HepG2 (cell line): ENCODE data around the gene NXT1. TPM values are rescaled to one million over a fixed set of nuclear protein-coding genes. Genes with fewer than 3 reads are reported as not detected.

Experiments used
- ATF6 ChIP-seq: sonication (generic); formaldehyde crosslinking; conservative IDR thresholded peaks from 2 replicates; pipeline ENCODE4 v1.4.0; 2020; ENCODE audit warnings: missing genetic modification reagents
- GLI4 ChIP-seq: sonication (generic); formaldehyde crosslinking; IDR thresholded peaks from 2 replicates; pipeline ENCODE4 v1.5.1; 2020; ENCODE audit warnings: missing genetic modification reagents, mild to moderate bottlenecking, moderate library complexity, borderline replicate concordance
- KDM2A ChIP-seq: sonication (generic); formaldehyde crosslinking; IDR thresholded peaks from 2 replicates; pipeline ENCODE4 v1.4.0; 2020; ENCODE audit warnings: low read depth, missing genetic modification reagents, borderline replicate concordance
- MZF1 ChIP-seq: sonication (generic); formaldehyde crosslinking; IDR thresholded peaks from 2 replicates; pipeline ENCODE4 v1.8.1; 2023; ENCODE audit warnings: mild to moderate bottlenecking, missing genetic modification reagents, borderline replicate concordance
- NFIC ChIP-seq: IDR thresholded peaks from 2 replicates; pipeline ENCODE4 v1.6.1; 2012; ENCODE audit warnings: mild to moderate bottlenecking, low read length, inconsistent platforms
- ONECUT2 ChIP-seq: sonication (generic); formaldehyde crosslinking; IDR thresholded peaks from 2 replicates; pipeline ENCODE4 v1.4.0; 2020; ENCODE audit warnings: missing genetic modification reagents
- RARG ChIP-seq: sonication (generic); formaldehyde crosslinking; IDR thresholded peaks from 2 replicates; pipeline ENCODE4 v1.4.0; 2020; ENCODE audit warnings: low read depth, mild to moderate bottlenecking, missing genetic modification reagents
- RNF2 ChIP-seq: fragments of 450-650 bp; conservative IDR thresholded peaks from 2 replicates; pipeline ENCODE4 v1.6.1; 2016; ENCODE audit warnings: low read depth
- RXRB ChIP-seq: IDR thresholded peaks from 2 replicates; pipeline ENCODE4 v1.6.1; 2016; ENCODE audit warnings: borderline replicate concordance, missing genetic modification reagents, missing compliant biosample characterization
- SALL1 ChIP-seq: sonication (generic); formaldehyde crosslinking; IDR thresholded peaks from 2 replicates; pipeline ENCODE4 v1.8.0; 2022; ENCODE audit warnings: mild to moderate bottlenecking, missing genetic modification reagents
- SIN3A ChIP-seq: IDR thresholded peaks from 2 replicates; pipeline ENCODE4 v1.6.1; 2011; ENCODE audit warnings: low read depth, mild to moderate bottlenecking, control low read depth, low read length, borderline replicate concordance
- STAT5B ChIP-seq: sonication (generic); formaldehyde crosslinking; IDR thresholded peaks from 2 replicates; pipeline ENCODE4 v1.4.0; 2020; ENCODE audit warnings: missing genetic modification reagents
- THAP8 ChIP-seq: sonication (generic); formaldehyde crosslinking; IDR thresholded peaks from 2 replicates; pipeline ENCODE4 v1.5.1; 2020; ENCODE audit warnings: missing genetic modification reagents, mild to moderate bottlenecking, borderline replicate concordance
- ZBTB33 ChIP-seq: sonication (generic); formaldehyde crosslinking; IDR thresholded peaks from 2 replicates; pipeline ENCODE4 v1.4.0; 2020; ENCODE audit warnings: missing genetic modification reagents
- ZNF331 ChIP-seq: sonication (generic); formaldehyde crosslinking; IDR thresholded peaks from 2 replicates; pipeline ENCODE4 v1.4.0; 2020; ENCODE audit warnings: missing genetic modification reagents
- ZNF367 ChIP-seq: sonication (generic); formaldehyde crosslinking; IDR thresholded peaks from 2 replicates; pipeline ENCODE4 v1.4.0; 2020; ENCODE audit warnings: missing genetic modification reagents, borderline replicate concordance
- ZNF557 ChIP-seq: sonication (generic); formaldehyde crosslinking; IDR thresholded peaks from 2 replicates; pipeline ENCODE4 v1.4.0; 2020; ENCODE audit warnings: missing genetic modification reagents
- ZNF598 ChIP-seq: sonication (generic); formaldehyde crosslinking; IDR thresholded peaks from 2 replicates; pipeline ENCODE4 v1.5.1; 2020; ENCODE audit warnings: mild to moderate bottlenecking, missing genetic modification reagents, borderline replicate concordance
- ZNF615 ChIP-seq: sonication (generic); formaldehyde crosslinking; IDR thresholded peaks from 2 replicates; pipeline ENCODE4 v1.5.0; 2020; ENCODE audit warnings: mild to moderate bottlenecking, missing genetic modification reagents, borderline replicate concordance
- ZNF788 ChIP-seq: sonication (generic); formaldehyde crosslinking; IDR thresholded peaks from 2 replicates; pipeline ENCODE4 v1.5.0; 2020; ENCODE audit warnings: mild to moderate bottlenecking, missing genetic modification reagents, borderline replicate concordance
- ZNF850 ChIP-seq: sonication (generic); formaldehyde crosslinking; conservative IDR thresholded peaks from 2 replicates; pipeline ENCODE4 v1.9.0; 2021; ENCODE audit warnings: mild to moderate bottlenecking, missing genetic modification reagents
- ZNF883 ChIP-seq: sonication (generic); formaldehyde crosslinking; IDR thresholded peaks from 2 replicates; pipeline ENCODE4 v1.5.1; 2020; ENCODE audit warnings: mild to moderate bottlenecking, missing genetic modification reagents; ENCODE audit errors: not compliant biosample characterization
- ZZZ3 ChIP-seq: sonication (generic); formaldehyde crosslinking; IDR thresholded peaks from 2 replicates; pipeline ENCODE4 v1.4.0; 2020; ENCODE audit warnings: missing genetic modification reagents, mild to moderate bottlenecking, borderline replicate concordance
- polyA plus RNA-seq, 8 experiments: library from polyadenylated mRNA; depleted of rRNA in 3 of 8; stranded (reverse) in 7 of 8; unstranded in 1 of 8; fragments of >200 nt; fragmentation: Illumina TruSeq in 4 of 8; extraction: Trizol in 4 of 8; gene quantifications; 2 replicates each; pipeline versions ENCODE4 v1.2.1 to v1.2.3, GENCODE V29; 2011 to 2016; ENCODE audit warnings: low read depth in 4 of 8, missing spikeins in 1 of 8, mixed read lengths in 1 of 8; ENCODE audit not compliant: insufficient read depth in 1 of 8
- total RNA-seq, 5 experiments: library from RNA; depleted of rRNA; stranded (reverse); fragments of >200 nt; fragmentation: Illumina TruSeq; extraction: Trizol; gene quantifications; 2 replicates each; pipeline ENCODE4 v1.2.3, GENCODE V29; 2016; ENCODE audit warnings: low read depth in 1 of 5

Gene NXT1
- total and polyA plus RNA-seq, 2 of the 13 experiments (the other 11 are each of a cell fraction or from before 2014, with no cell fraction given): 35.6 to 65.9 TPM

- TF ChIP-seq ZNF598 (CRISPR knock-in tag) (peak; percentile 64; the same call in 1 of the 2 replicates), MZF1 (CRISPR knock-in tag) (no peak), ZZZ3 (CRISPR knock-in tag) (no peak; the same call in 1 of the 2 replicates), RXRB (CRISPR knock-in tag) (no peak), KDM2A (CRISPR knock-in tag) (no peak; the same call in none of the 2 replicates), ZNF331 (no peak), ZNF615 (CRISPR knock-in tag) (no peak; the same call in 1 of the 2 replicates), THAP8 (CRISPR knock-in tag) (peak; percentile 94; the same call in 1 of the 2 replicates), RNF2 (no peak; the same call in 1 of the 2 replicates), ZNF883 (CRISPR knock-in tag) (peak; percentile 73), ZNF788 (CRISPR knock-in tag) (peak; percentile 67; the same call in 1 of the 2 replicates), SIN3A (no peak), RARG (CRISPR knock-in tag) (no peak), NFIC (no peak), STAT5B (no peak), ZNF367 (CRISPR knock-in tag) (no peak), SALL1 (CRISPR knock-in tag) (no peak; the same call in 1 of the 2 replicates), GLI4 (CRISPR knock-in tag) (no peak), ZNF557 (CRISPR knock-in tag) (0 out of 2 replicates have a peak, but pooled peaks have one; percentile 31), ONECUT2 (CRISPR knock-in tag) (no peak), ATF6 (CRISPR knock-in tag) (0 out of 2 replicates have a peak, but pooled peaks have one; percentile 15), ZBTB33 (CRISPR knock-in tag) (no peak), ZNF850 (CRISPR knock-in tag) (0 out of 2 replicates have a peak, but pooled peaks have one; percentile 55)
Observed at GRCh38 chr20:23350904-23351838, 580 bp downstream of the NXT1 start (continued).
